Activated CD4-positive, alpha-beta T cell treated with anti-CD3 and anti-CD28 coated beads for 36 hours (primary cell): ENCODE data around the gene TOR1A. TPM values are rescaled to one million over a fixed set of nuclear protein-coding genes. Genes with fewer than 3 reads are reported as not detected.
A peak's percentile ranks its signal among the peaks of the same experiment; 100 is the strongest.

Experiments used
- ATAC-seq: fragments of 200-7000 bp; cut with Tn5 transposase; one replicate; pipeline ENCODE4 v1.10.0; 2021; ENCODE audit warnings: mild to moderate bottlenecking, moderate library complexity
- CTCF ChIA-PET: fragments of 350-600 bp; sonication (Branson Sonifier 250); formaldehyde crosslinking; loops from one replicate; lab custom pipeline; 2021; ENCODE audit warnings: antibody characterized with exemption; lab: Charles Lee
- POLR2A ChIA-PET: fragments of 350-600 bp; sonication (Branson Sonifier 250); formaldehyde crosslinking; loops from one replicate; lab custom pipeline; 2021; ENCODE audit warnings: antibody characterized with exemption, inconsistent platforms; lab: Charles Lee
- DNase-seq: peaks from one replicate; pipeline ENCODE4 v3.0.0-alpha.2; 2020
- H3K27ac Mint-ChIP-seq: one replicate; pipeline ENCODE4 v1.8.0; 2021; ENCODE audit warnings: mixed read lengths
- H3K27me3 Mint-ChIP-seq: one replicate; pipeline ENCODE4 v1.8.0; 2021; ENCODE audit warnings: mixed read lengths
- H3K36me3 Mint-ChIP-seq: one replicate; pipeline ENCODE4 v1.8.0; 2021; ENCODE audit warnings: low read depth, mixed read lengths
- H3K4me1 Mint-ChIP-seq: one replicate; pipeline ENCODE4 v1.8.0; 2021; ENCODE audit warnings: mixed read lengths
- H3K4me3 Mint-ChIP-seq: one replicate; pipeline ENCODE4 v1.8.0; 2021; ENCODE audit warnings: mild to moderate bottlenecking, moderate library complexity, mixed read lengths
- H3K9me3 Mint-ChIP-seq: one replicate; pipeline ENCODE4 v1.8.0; 2021; ENCODE audit warnings: low read depth, mixed read lengths
- intact Hi-C, 2 experiments: fragments of 100-400 bp; cut with DNase I in 1 of 2; cut with micrococcal nuclease in 1 of 2; formaldehyde crosslinking; loops; one replicate each; pipeline versions ENCODE4 v1.14.2 to v1.15.1; 2022 to 2024; cut with DNase I, micrococcal nuclease
- total RNA-seq, 2 experiments: library from RNA; stranded (reverse); gene quantifications; one replicate each; pipeline ENCODE4 v1.2.3, GENCODE V29; 2021

The TOR1A gene
- 10 to 100 TPM; 34.9 to 39.7 TPM for total RNA-seq

- H3K9me3 Mint-ChIP-seq = no peaks in the 10 kb centered on the region
- intact Hi-C loops = loop anchor here (1.0 kb wide), 7 partner anchors 11 to 869 kb away; partner anchors contain the start of genes C9orf78 (in 2 of the 2), TOR1B (in 2 of the 2), USP20 (in 2 of the 2) and ASB6 (in 1 of the 2)
- CTCF ChIA-PET = interaction anchor here (0.7 kb wide), 1 partner anchor 856 kb away, joined by 3 read pairs; no protein-coding TSS in a partner anchor
- no peaks in the 10 kb centered on the region for H3K27me3 Mint-ChIP-seq
- DNase-seq (peak; percentile 97), ATAC-seq (peak; percentile 93)
- POLR2A ChIA-PET = interaction anchor here (0.6 kb wide), 1 partner anchor 15 kb away, joined by 3 read pairs; no protein-coding TSS in a partner anchor
- H3K36me3 Mint-ChIP-seq = peaks cover 33% of the 10 kb centered on the region
- H3K4me1 Mint-ChIP-seq = peaks cover 14% of the 10 kb centered on the region
- peak within 1 kb of the TSS; percentile 63 for H3K27ac Mint-ChIP-seq
- peak within 1 kb of the TSS; percentile 82 for H3K4me3 Mint-ChIP-seq
Measured at GRCh38 chr9:129823935-129824601, at the start of gene TOR1A. Gene TOR1A, minus strand, starts transcription at chr9:129824136. Its CDS starts 51 bp downstream, at chr9:129824085.

GRCh38 chr9:129871046-129871445, 47.1 kb upstream of the TOR1A start:
- POLR2A ChIA-PET = interaction anchor here (0.6 kb wide), 1 partner anchor 11 kb away, joined by 3 read pairs; no protein-coding TSS in a partner anchor

GRCh38 chr9:129869585-129870501, 45.9 kb upstream of the TOR1A start:
- DNase-seq (no peak), ATAC-seq (no peak)
- POLR2A ChIA-PET = interaction anchor here (0.5 to 0.6 kb wide), 2 partner anchors 158 to 373 kb away, joined by 3 to 5 read pairs; no protein-coding TSS in a partner anchor
- intact Hi-C loops = loop anchor here (1.0 to 2.0 kb wide), 3 partner anchors 14 to 35 kb away; partner anchors contain the start of genes C9orf78 (in 1 of the 2) and USP20 (in 1 of the 2)
- CTCF ChIA-PET = interaction anchor here (1.3 kb wide), 4 partner anchors 15 to 175 kb away, joined by 3 to 6 read pairs (median 5); no protein-coding TSS in a partner anchor
- peak overlapping the region; percentile 90 for H3K27ac Mint-ChIP-seq
- peaks cover 64% of the 10 kb centered on the region for H3K4me1 Mint-ChIP-seq
- H3K36me3 Mint-ChIP-seq = peaks cover 37% of the 10 kb centered on the region
- H3K4me3 Mint-ChIP-seq = peak overlapping the region; percentile 59
- H3K27me3 Mint-ChIP-seq = no peaks in the 10 kb centered on the region
- H3K9me3 Mint-ChIP-seq = no peaks in the 10 kb centered on the region

More at GRCh38 chr9:129871046-129871445, 47.1 kb upstream of the TOR1A start:
- no peaks in the 10 kb centered on the region for H3K27me3 Mint-ChIP-seq
- no peaks in the 10 kb centered on the region for H3K9me3 Mint-ChIP-seq
- peaks cover 52% of the 10 kb centered on the region for H3K4me1 Mint-ChIP-seq
- DNase-seq (no peak), ATAC-seq (no peak)
- intact Hi-C loops = no loop called here
- CTCF ChIA-PET = interaction anchor here (0.6 kb wide), 1 partner anchor 371 kb away, joined by 3 read pairs; no protein-coding TSS in a partner anchor
- H3K4me3 Mint-ChIP-seq = no peak overlapping the region
- H3K36me3 Mint-ChIP-seq = peaks cover 35% of the 10 kb centered on the region
- H3K27ac Mint-ChIP-seq = peak overlapping the region; percentile 90

GRCh38 chr9:129868872-129869486, 45.0 kb upstream of the TOR1A start:
- H3K9me3 Mint-ChIP-seq = no peaks in the 10 kb centered on the region
- DNase-seq (peak; percentile 92), ATAC-seq (peak; percentile 87)
- H3K4me1 Mint-ChIP-seq = peaks cover 70% of the 10 kb centered on the region
- intact Hi-C loops = loop anchor here (1.0 to 2.0 kb wide), 3 partner anchors 15 to 34 kb away; partner anchors contain the start of genes C9orf78 (in 1 of the 2) and USP20 (in 1 of the 2)
- peak overlapping the region; percentile 59 for H3K4me3 Mint-ChIP-seq
- peaks cover 31% of the 10 kb centered on the region for H3K36me3 Mint-ChIP-seq
- H3K27ac Mint-ChIP-seq = peak overlapping the region; percentile 90
- H3K27me3 Mint-ChIP-seq = no peaks in the 10 kb centered on the region
- ChIA-PET POLR2A (interaction anchor here (0.6 to 1.1 kb wide), 2 partner anchors 18 to 27 kb away, joined by 3 read pairs; no protein-coding TSS in a partner anchor), CTCF (interaction anchor here (1.0 to 1.4 kb wide), 6 partner anchors 16 to 238 kb away, joined by 3 to 6 read pairs (median 4); no protein-coding TSS in a partner anchor)

- Mint-ChIP-seq H3K27me3 (no peaks in the 10 kb centered on the region), H3K4me1 (peaks cover 75% of the 10 kb centered on the region), H3K4me3 (peak overlapping the region; percentile 59), H3K27ac (peak overlapping the region; percentile 94), H3K9me3 (no peaks in the 10 kb centered on the region), H3K36me3 (peaks cover 35% of the 10 kb centered on the region)
- DNase-seq (no peak), ATAC-seq (no peak)
- intact Hi-C loops = loop anchor here in 1 of 2 experiments (2.0 kb wide), 1 partner anchor 33 kb away; the partner anchor contains the start of genes C9orf78 and USP20
- ChIA-PET POLR2A (interaction anchor here (0.6 to 1.1 kb wide), 3 partner anchors 19 to 40 kb away, joined by 3 to 6 read pairs (median 3); no protein-coding TSS in a partner anchor), CTCF (interaction anchor here (1.0 to 1.4 kb wide), 4 partner anchors 29 to 238 kb away, joined by 3 to 6 read pairs (median 4); no protein-coding TSS in a partner anchor)
Measured at GRCh38 chr9:129868023-129868871, 44.3 kb upstream of the TOR1A start.

- Mint-ChIP-seq H3K27ac (peak overlapping the region; percentile 94), H3K27me3 (no peaks in the 10 kb centered on the region), H3K9me3 (no peaks in the 10 kb centered on the region), H3K4me1 (peaks cover 83% of the 10 kb centered on the region), H3K4me3 (no peak overlapping the region), H3K36me3 (peaks cover 37% of the 10 kb centered on the region)
- POLR2A ChIA-PET = interaction anchor here (0.6 to 1.6 kb wide), 3 partner anchors 21 to 40 kb away, joined by 3 to 6 read pairs (median 5); no protein-coding TSS in a partner anchor
- ATAC-seq (no peak), DNase-seq (peak; percentile 61)
- intact Hi-C loops = loop anchor here (2.0 kb wide), 2 partner anchors 17 to 33 kb away; partner anchors contain the start of genes C9orf78 (in 1 of the 2) and USP20 (in 1 of the 2)
- CTCF ChIA-PET = interaction anchor here (1.0 to 1.4 kb wide), 2 partner anchors 30 to 239 kb away, joined by 3 to 4 read pairs; no protein-coding TSS in a partner anchor
Measured at GRCh38 chr9:129867136-129868022, 43.4 kb upstream of the TOR1A start.

GRCh38 chr9:129866394-129867135, 42.6 kb upstream of the TOR1A start:
- peak overlapping the region; percentile 94 for H3K27ac Mint-ChIP-seq
- DNase-seq (peak; percentile 66), ATAC-seq (peak; percentile 7)
- ChIA-PET POLR2A (interaction anchor here (0.8 to 1.6 kb wide), 2 partner anchors 12 to 22 kb away, joined by 3 to 5 read pairs; no protein-coding TSS in a partner anchor), CTCF (interaction anchor here (0.6 to 1.2 kb wide), 2 partner anchors 25 to 74 kb away, joined by 3 to 4 read pairs; no protein-coding TSS in a partner anchor)
- H3K4me3 Mint-ChIP-seq = peak overlapping the region; percentile 29
- peaks cover 41% of the 10 kb centered on the region for H3K36me3 Mint-ChIP-seq
- H3K4me1 Mint-ChIP-seq = peaks cover 87% of the 10 kb centered on the region
- no peaks in the 10 kb centered on the region for H3K9me3 Mint-ChIP-seq
- H3K27me3 Mint-ChIP-seq = no peaks in the 10 kb centered on the region
- intact Hi-C loops = loop anchor here in 1 of 2 experiments (2.0 kb wide), 1 partner anchor 18 kb away; no protein-coding TSS in a partner anchor

GRCh38 chr9:129865668-129866320, 41.9 kb upstream of the TOR1A start:
- no peak for DNase-seq
- ChIA-PET POLR2A (interaction anchor here (0.8 to 1.6 kb wide), 2 partner anchors 13 to 23 kb away, joined by 3 to 5 read pairs; no protein-coding TSS in a partner anchor), CTCF (interaction anchor here (0.5 to 1.2 kb wide), 2 partner anchors 26 to 209 kb away, joined by 3 to 4 read pairs; no protein-coding TSS in a partner anchor)
- Mint-ChIP-seq H3K36me3 (peaks cover 42% of the 10 kb centered on the region), H3K4me3 (peak overlapping the region; percentile 29), H3K27ac (peak overlapping the region; percentile 94), H3K27me3 (no peaks in the 10 kb centered on the region), H3K9me3 (no peaks in the 10 kb centered on the region), H3K4me1 (peaks cover 88% of the 10 kb centered on the region)
- intact Hi-C loops = loop anchor here in 1 of 2 experiments (2.0 kb wide), 1 partner anchor 19 kb away; no protein-coding TSS in a partner anchor
- ATAC-seq = no peak
